SU-DHL-6 (cell line): ENCODE data around the gene ARHGEF28.

Experiments used
- CTCF ChIP-seq: fragments of 200-600 bp; sonication (generic); IDR thresholded peaks from one replicate; pipeline ENCODE4 v1.5.1; 2017; ENCODE audit warnings: antibody characterized with exemption, mild to moderate bottlenecking, low read length, moderate library complexity; ENCODE audit not compliant: insufficient read depth, poor library complexity, severe bottlenecking
- EZH2phosphoT487 ChIP-seq: fragments of 200-600 bp; sonication (generic), shearing (Covaris generic); conservative IDR thresholded peaks from 2 replicates; pipeline ENCODE4 v1.6.1; 2018; ENCODE audit warnings: mild to moderate bottlenecking, antibody characterized with exemption, low read length, moderate library complexity, mixed read lengths

- TF ChIP-seq CTCF = no peak
- no peak for TF ChIP-seq EZH2phosphoT487
These were observed 47.2 kb downstream of the ARHGEF28 start for GRCh38 chr5:73673161-73673591.
